Muscle of back (tissue), 11 donors: Measurements from ENCODE around the gene GNAO1. TPM values are rescaled to one million over a fixed set of nuclear protein-coding genes. Genes with fewer than 3 reads are reported as not detected.

Experiments
- DNase-seq, 3 donors: peaks; one replicate each; pipeline versions ENCODE4 v3.0.0 to v3.0.0-alpha.2; 2013
- polyA plus RNA-seq, 10 donors: library from polyadenylated mRNA; unstranded; fragments of 120-200 nt; gene quantifications; one replicate each; pipeline ENCODE4 v1.2.1, GENCODE V29; 2013; ENCODE audit not compliant: insufficient read length in 10 of 10

The GNAO1 gene
- polyA plus RNA-seq, 10 donors = 0.86 to 4.0 (median 1.5) TPM

GRCh38 chr16:56311208-56312027 is 120.1 kb downstream of the GNAO1 start:
- no peak for DNase-seq

- no peak for DNase-seq
These were observed 120.7 kb downstream of the GNAO1 start for GRCh38 chr16:56312028-56312300.

- DNase-seq = no peak
These were observed 121.3 kb downstream of the GNAO1 start for GRCh38 chr16:56312556-56312955.

GRCh38 chr16:56314244-56314850 is 123.1 kb downstream of the GNAO1 start:
- DNase-seq = no peak

GRCh38 chr16:56315955-56316354 is 124.7 kb downstream of the GNAO1 start:
- no peak for DNase-seq

- no peak for DNase-seq
These were observed 125.3 kb downstream of the GNAO1 start for GRCh38 chr16:56316545-56316944.

- peak; percentile 72 to 91 (median 83) for DNase-seq
These were observed 126.9 kb downstream of the GNAO1 start for GRCh38 chr16:56317998-56318826.

- DNase-seq = no peak
These were observed 127.5 kb downstream of the GNAO1 start for GRCh38 chr16:56318827-56319140.

- DNase-seq = no peak
These were observed 128.1 kb downstream of the GNAO1 start for GRCh38 chr16:56319376-56319775.

- no peak for DNase-seq
These were observed 128.8 kb downstream of the GNAO1 start for GRCh38 chr16:56320056-56320455.

- no peak for DNase-seq
These were observed 129.7 kb downstream of the GNAO1 start for GRCh38 chr16:56320811-56321558.

GRCh38 chr16:56321571-56321970 is 130.3 kb downstream of the GNAO1 start:
- no peak for DNase-seq

- no peak for DNase-seq
These were observed 133.1 kb downstream of the GNAO1 start for GRCh38 chr16:56324406-56324805.

- no peak for DNase-seq
These were observed 134.7 kb downstream of the GNAO1 start for GRCh38 chr16:56325956-56326355.

GRCh38 chr16:56327071-56327928 is 136.0 kb downstream of the GNAO1 start:
- no peak for DNase-seq

- DNase-seq = no peak
These were observed 136.6 kb downstream of the GNAO1 start for GRCh38 chr16:56327929-56328258.

- no peak for DNase-seq
These were observed 137.2 kb downstream of the GNAO1 start for GRCh38 chr16:56328276-56329022.

- no peak for DNase-seq
These were observed 138.6 kb downstream of the GNAO1 start for GRCh38 chr16:56329887-56330286.

- no peak for DNase-seq
These were observed 139.2 kb downstream of the GNAO1 start for GRCh38 chr16:56330476-56330875.

GRCh38 chr16:56331399-56331798 is 140.1 kb downstream of the GNAO1 start:
- DNase-seq = no peak

- no peak for DNase-seq
These were observed 140.6 kb downstream of the GNAO1 start for GRCh38 chr16:56331915-56332314.
